ENCODE measurements around the gene CHST1.

Gene CHST1

GRCh38 chr11:45603946-45604682 is 61.3 kb downstream of the CHST1 start:
- no peak for DNase-seq

- DNase-seq = no peak
Observed at GRCh38 chr11:45599161-45599943, 66.1 kb downstream of the CHST1 start.
